ENCODE data around the gene MAPK11.

- TF ChIP-seq EZH2 (IDR thresholded peaks at IDR 0.05; ENCODE audit: low read length, missing control alignments) (no peak), CTCF (conservative IDR thresholded peaks at IDR 0.05 in 1 of 2, IDR thresholded peaks at IDR 0.05 in 1 of 2; ENCODE audit: low read depth in 1 of 2, low read length in 2 of 2) (no peak)
These were observed 53.3 kb downstream of the MAPK11 start for GRCh38 chr22:50216684-50217520.

All from fibroblast of lung (primary cell).